ENCODE measurements around the gene LYZL6.

LYZL6 gene

DNA sequence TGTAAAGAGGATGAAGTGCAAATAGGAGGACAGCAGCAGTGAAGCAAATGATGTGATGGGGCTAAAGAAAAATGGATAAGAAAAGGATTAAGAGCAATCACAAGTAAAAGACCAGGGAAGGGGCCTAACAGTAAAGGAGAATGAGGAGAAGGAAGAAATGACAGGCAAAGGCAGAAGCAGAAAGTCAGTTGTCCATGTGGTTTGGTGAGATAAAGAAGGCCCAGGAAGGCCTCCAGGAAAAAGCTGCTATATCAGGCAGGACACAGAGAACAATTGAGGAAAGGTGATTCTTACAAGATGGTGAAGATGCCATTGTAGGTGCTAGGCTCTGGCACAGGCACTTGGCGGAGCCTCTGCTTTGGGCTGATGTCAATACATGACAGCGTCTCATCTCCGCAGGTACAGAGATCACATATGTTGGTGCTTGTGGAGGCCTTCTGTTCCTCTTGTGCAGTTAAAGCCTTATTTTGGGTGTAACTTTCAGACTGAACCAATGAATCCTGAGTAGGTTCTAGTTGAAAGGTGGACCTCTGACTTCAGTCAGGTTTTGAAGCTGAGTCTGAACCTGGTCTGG, 31.1 kb downstream of the LYZL6 start:
- no peaks in the 10 kb centered on the region for H3K9me2 ChIP-seq (replicated peaks; ENCODE audit: control insufficient read depth, low read length)

DNA sequence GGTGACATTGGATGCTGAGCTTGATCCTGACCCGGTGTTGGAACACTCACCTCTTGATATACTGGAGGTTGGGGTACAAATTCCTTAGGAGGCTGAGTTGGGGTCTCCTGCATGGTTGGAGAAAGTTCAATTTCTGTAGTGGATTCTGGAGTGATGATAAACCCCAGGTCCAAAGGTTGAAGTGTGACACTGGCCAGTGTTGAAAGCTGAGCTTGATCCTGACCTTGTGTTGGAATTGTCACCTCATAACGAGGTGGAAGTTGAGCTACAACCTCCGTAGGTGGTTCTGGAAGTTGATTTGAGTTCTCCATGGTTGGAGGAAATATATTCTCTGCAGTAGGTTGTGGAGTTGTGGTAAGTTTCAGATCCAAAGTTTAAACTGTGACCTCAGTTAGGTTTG, 34.1 kb downstream of the LYZL6 start:
- Histone ChIP-seq H3K4me1 (ENCODE audit: control insufficient read depth, low read length) (no peaks in the 10 kb centered on the region), H3K27me3 (ENCODE audit: control insufficient read depth, low read length) (0 out of 2 replicates have a peak, but pooled peaks cover 2% of the 10 kb centered on the region), H3F3A (ENCODE audit: control insufficient read depth, insufficient read depth) (no peaks in the 10 kb centered on the region), H3K9me2 (replicated peaks; ENCODE audit: control insufficient read depth, low read length) (no peaks in the 10 kb centered on the region), H3K4me3 (ENCODE audit: low read length) (no peak overlapping the region), H3K27ac (ENCODE audit: low read depth, low read length) (no peak overlapping the region), H3K9me3 (ENCODE audit: control insufficient read depth, insufficient read depth, low read length) (no peaks in the 10 kb centered on the region), H4K20me1 (ENCODE audit: control insufficient read depth, insufficient read depth, low read depth, low read length) (no peaks in the 10 kb centered on the region), H3K36me3 (ENCODE audit: control insufficient read depth, low read length) (no peaks in the 10 kb centered on the region), H3K79me2 (ENCODE audit: control insufficient read depth, low read length) (no peaks in the 10 kb centered on the region), H3K4me2 (ENCODE audit: low read length) (no peak overlapping the region)
- TF ChIP-seq, protein P1, sequence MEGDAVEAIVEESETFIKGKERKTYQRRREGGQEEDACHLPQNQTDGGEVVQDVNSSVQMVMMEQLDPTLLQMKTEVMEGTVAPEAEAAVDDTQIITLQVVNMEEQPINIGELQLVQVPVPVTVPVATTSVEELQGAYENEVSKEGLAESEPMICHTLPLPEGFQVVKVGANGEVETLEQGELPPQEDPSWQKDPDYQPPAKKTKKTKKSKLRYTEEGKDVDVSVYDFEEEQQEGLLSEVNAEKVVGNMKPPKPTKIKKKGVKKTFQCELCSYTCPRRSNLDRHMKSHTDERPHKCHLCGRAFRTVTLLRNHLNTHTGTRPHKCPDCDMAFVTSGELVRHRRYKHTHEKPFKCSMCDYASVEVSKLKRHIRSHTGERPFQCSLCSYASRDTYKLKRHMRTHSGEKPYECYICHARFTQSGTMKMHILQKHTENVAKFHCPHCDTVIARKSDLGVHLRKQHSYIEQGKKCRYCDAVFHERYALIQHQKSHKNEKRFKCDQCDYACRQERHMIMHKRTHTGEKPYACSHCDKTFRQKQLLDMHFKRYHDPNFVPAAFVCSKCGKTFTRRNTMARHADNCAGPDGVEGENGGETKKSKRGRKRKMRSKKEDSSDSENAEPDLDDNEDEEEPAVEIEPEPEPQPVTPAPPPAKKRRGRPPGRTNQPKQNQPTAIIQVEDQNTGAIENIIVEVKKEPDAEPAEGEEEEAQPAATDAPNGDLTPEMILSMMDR (IDR thresholded peaks at IDR 0.05; ENCODE audit: low read depth, low read length, poor library complexity, severe bottlenecking), result no peak
- TF ChIP-seq EZH2phosphoT487 (IDR thresholded peaks at IDR 0.05; ENCODE audit: borderline replicate concordance, low read length), result no peak

More for the DNA sequence above, 31.1 kb downstream of the LYZL6 start:
- Histone ChIP-seq H3K27ac (ENCODE audit: low read depth, low read length) (no peak overlapping the region), H4K20me1 (ENCODE audit: control insufficient read depth, insufficient read depth, low read depth, low read length) (no peaks in the 10 kb centered on the region), H3F3A (ENCODE audit: control insufficient read depth, insufficient read depth) (no peaks in the 10 kb centered on the region), H3K36me3 (ENCODE audit: control insufficient read depth, low read length) (no peaks in the 10 kb centered on the region), H3K79me2 (ENCODE audit: control insufficient read depth, low read length) (no peaks in the 10 kb centered on the region), H3K4me2 (ENCODE audit: low read length) (no peak overlapping the region), H3K4me1 (ENCODE audit: control insufficient read depth, low read length) (no peaks in the 10 kb centered on the region), H3K4me3 (ENCODE audit: low read length) (no peak overlapping the region), H3K27me3 (ENCODE audit: control insufficient read depth, low read length) (0 out of 2 replicates have a peak, but pooled peaks cover 2% of the 10 kb centered on the region), H3K9me3 (ENCODE audit: control insufficient read depth, insufficient read depth, low read length) (no peaks in the 10 kb centered on the region)
- TF ChIP-seq, protein P1 (IDR thresholded peaks at IDR 0.05; ENCODE audit: low read depth, low read length, poor library complexity, severe bottlenecking), result no peak

DNA sequence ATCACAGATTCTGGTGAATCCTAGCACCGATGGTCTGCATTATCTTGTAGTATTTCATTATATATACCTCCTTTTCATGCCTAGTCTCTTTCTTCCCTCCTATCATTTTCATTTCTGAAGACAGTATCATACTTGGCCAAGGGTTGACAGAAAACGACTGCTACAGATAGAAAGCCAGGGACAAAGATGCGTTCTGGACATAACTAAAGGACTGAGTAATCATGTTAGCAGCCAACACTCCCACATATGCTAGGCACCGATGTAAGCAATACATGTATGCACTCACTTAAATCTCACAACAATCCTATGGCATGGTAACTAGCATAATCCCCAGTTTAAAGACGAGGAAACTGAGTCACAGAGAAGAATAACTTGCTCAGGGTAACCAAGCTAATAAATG, 35.8 kb downstream of the LYZL6 start:
- H3K27me3 ChIP-seq (ENCODE audit: control insufficient read depth, low read length), result 0 out of 2 replicates have a peak, but pooled peaks cover 2% of the 10 kb centered on the region
- H3K4me1 ChIP-seq (ENCODE audit: control insufficient read depth, low read length), result no peaks in the 10 kb centered on the region
- no peaks in the 10 kb centered on the region for H3K9me2 ChIP-seq (replicated peaks; ENCODE audit: control insufficient read depth, low read length)
- H3F3A ChIP-seq (ENCODE audit: control insufficient read depth, insufficient read depth), result no peaks in the 10 kb centered on the region
- no peaks in the 10 kb centered on the region for H4K20me1 ChIP-seq (ENCODE audit: control insufficient read depth, insufficient read depth, low read depth, low read length)
- no peak overlapping the region for H3K4me3 ChIP-seq (ENCODE audit: low read length)
- H3K36me3 ChIP-seq (ENCODE audit: control insufficient read depth, low read length), result no peaks in the 10 kb centered on the region
- no peak overlapping the region for H3K4me2 ChIP-seq (ENCODE audit: low read length)
- no peaks in the 10 kb centered on the region for H3K9me3 ChIP-seq (ENCODE audit: control insufficient read depth, insufficient read depth, low read length)
- H3K79me2 ChIP-seq (ENCODE audit: control insufficient read depth, low read length), result no peaks in the 10 kb centered on the region
- no peak overlapping the region for H3K27ac ChIP-seq (ENCODE audit: low read depth, low read length)
- TF ChIP-seq, protein P1 (IDR thresholded peaks at IDR 0.05; ENCODE audit: low read depth, low read length, poor library complexity, severe bottlenecking), result no peak
- no peak for TF ChIP-seq EZH2phosphoT487 (IDR thresholded peaks at IDR 0.05; ENCODE audit: borderline replicate concordance, low read length)

Data from DOHH2 (cell line).